ENCODE results near the gene PBX3. TPM values are rescaled to one million over a fixed set of nuclear protein-coding genes. Genes with fewer than 3 reads are reported as not detected.

PBX3 gene
- total and polyA plus RNA-seq, 12 donors = 14.5 to 79.6 (median 56.3) TPM

- DNase-seq = no peak
- TF ChIP-seq CTCF (IDR thresholded peaks at IDR 0.05) = no peak
- Histone ChIP-seq H3K9me3 (peaks cover 0 to 31% (median 15%) of the 10 kb centered on the region in 11 donors), H3K27me3 (peaks cover 0 to 7% (median 0%) of the 10 kb centered on the region in 7 donors), H3K27ac (no peak overlapping the region), H3K4me1 (no peaks in the 10 kb centered on the region), H3K36me3 (no peaks in the 10 kb centered on the region), H3K4me3 (no peak overlapping the region)
- WGBS, 2 donors = 78 to 82% methylated on average over 8 of the region's 8 CpGs
- intact Hi-C loops (cut with DNase I) = no loop called here
- ATAC-seq = no peak
Measured at GRCh38 chr9:125982798-125983406, 235.7 kb downstream of the PBX3 start.

- WGBS, 2 donors = 86 to 91% methylated on average over 5 of the region's 5 CpGs
- TF ChIP-seq CTCF (IDR thresholded peaks at IDR 0.05) = no peak
- H3K36me3 ChIP-seq = no peaks in the 10 kb centered on the region
- no peak overlapping the region for H3K27ac ChIP-seq
- intact Hi-C loops (cut with DNase I) = no loop called here
- ATAC-seq (no peak), DNase-seq (no peak)
- H3K9me3 ChIP-seq = peaks cover 0 to 25% (median 15%) of the 10 kb centered on the region in 11 donors
- peaks cover 0 to 7% (median 0%) of the 10 kb centered on the region in 7 donors for H3K27me3 ChIP-seq
- no peaks in the 10 kb centered on the region for H3K4me1 ChIP-seq
- H3K4me3 ChIP-seq = no peak overlapping the region
Measured at GRCh38 chr9:125983681-125984080, 236.5 kb downstream of the PBX3 start.

- no peak for DNase-seq
- H3K4me3 ChIP-seq = no peak overlapping the region
- no peaks in the 10 kb centered on the region for H3K36me3 ChIP-seq
- H3K4me1 ChIP-seq = no peaks in the 10 kb centered on the region
- no peak overlapping the region for H3K27ac ChIP-seq
- WGBS, 2 donors = 70 to 76% methylated on average over 2 of the region's 2 CpGs
- TF ChIP-seq CTCF (IDR thresholded peaks at IDR 0.05) = no peak
- intact Hi-C loops (cut with DNase I) = no loop called here
- no peak for ATAC-seq
- peaks cover 0 to 7% (median 0%) of the 10 kb centered on the region in 7 donors for H3K27me3 ChIP-seq
- H3K9me3 ChIP-seq = peaks cover 0 to 17% (median 10%) of the 10 kb centered on the region in 11 donors
Measured at GRCh38 chr9:125984461-125984860, 237.3 kb downstream of the PBX3 start.

GRCh38 chr9:125985142-125985997 is 238.2 kb downstream of the PBX3 start:
- Histone ChIP-seq H3K4me1 (no peaks in the 10 kb centered on the region), H3K27ac (no peak overlapping the region), H3K9me3 (peaks cover 0 to 8% (median under 1%) of the 10 kb centered on the region in 11 donors), H3K36me3 (no peaks in the 10 kb centered on the region), H3K27me3 (peaks cover 0 to 7% (median 0%) of the 10 kb centered on the region in 7 donors), H3K4me3 (no peak overlapping the region)
- ATAC-seq (no peak), DNase-seq (no peak)
- intact Hi-C loops (cut with DNase I) = no loop called here
- 86 to 87% methylated on average over 14 of the region's 14 CpGs for WGBS, 2 donors
- no peak for TF ChIP-seq CTCF (IDR thresholded peaks at IDR 0.05)

Measured in heart right ventricle (tissue), 16 donors.